HG02588 (cell line): ENCODE measurements around the gene TEKT4.
"Not testable (repeated sequence)": the region's sequence is repeated elsewhere in the genome, so short reads cannot be mapped to it uniquely, and the experiment has no call there.

ENCODE experiments used
- ATAC-seq: cut with Tn5 transposase; IDR thresholded peaks from one replicate; pipeline ENCODE4 v1.9.1; 2021; ENCODE audit warnings: mild to moderate bottlenecking, moderate library complexity; ENCODE audit not compliant: unreplicated experiment

Gene TEKT4

GRCh38 chr2:94875820-94876522 is 4.7 kb downstream of the TEKT4 start:
- ATAC-seq = no peak

GRCh38 chr2:94876523-94876863 is 5.3 kb downstream of the TEKT4 start:
- ATAC-seq = no peak

- ATAC-seq = no peak
Measured at GRCh38 chr2:94877129-94877528, 5.9 kb downstream of the TEKT4 start.

- not testable (repeated sequence) for ATAC-seq
Measured at GRCh38 chr2:94878575-94878974, 7.3 kb downstream of the TEKT4 start.

- ATAC-seq = no peak
Measured at GRCh38 chr2:94879314-94879981, 8.2 kb downstream of the TEKT4 start.

GRCh38 chr2:94879982-94880377 is 8.8 kb downstream of the TEKT4 start:
- no peak for ATAC-seq

GRCh38 chr2:94880507-94880906 is 9.3 kb downstream of the TEKT4 start:
- ATAC-seq = no peak

- ATAC-seq = no peak
Measured at GRCh38 chr2:94881070-94881469, 9.8 kb downstream of the TEKT4 start.

- ATAC-seq = no peak
Measured at GRCh38 chr2:94890234-94890633, 19.0 kb downstream of the TEKT4 start.

GRCh38 chr2:94895273-94895672 is 24.0 kb downstream of the TEKT4 start:
- not testable (repeated sequence) for ATAC-seq

- ATAC-seq = not testable (repeated sequence)
Measured at GRCh38 chr2:94906976-94907375, 35.7 kb downstream of the TEKT4 start.

- ATAC-seq = no peak
Measured at GRCh38 chr2:94923196-94923595, 52.0 kb downstream of the TEKT4 start.

GRCh38 chr2:94924999-94925398 is 53.8 kb downstream of the TEKT4 start:
- not testable (repeated sequence) for ATAC-seq
